Activated B cell treated with CpG ODN at 0.5 μM for 24 hours (primary cell): ENCODE data around the gene NR2F6. TPM values are rescaled to one million over a fixed set of nuclear protein-coding genes. Genes with fewer than 3 reads are reported as not detected.

Experiments
- ATAC-seq: fragments of 200-7000 bp; cut with Tn5 transposase; one replicate; pipeline ENCODE4 v1.10.0; 2021; ENCODE audit warnings: low read depth, mild to moderate bottlenecking, moderate library complexity
- CTCF ChIA-PET: fragments of 350-600 bp; sonication (Branson Sonifier 250); formaldehyde crosslinking; loops from one replicate; lab custom pipeline; 2021; ENCODE audit warnings: antibody characterized with exemption; lab: Charles Lee
- POLR2A ChIA-PET: fragments of 350-600 bp; sonication (Branson Sonifier 250); formaldehyde crosslinking; loops from one replicate; lab custom pipeline; 2021; ENCODE audit warnings: antibody characterized with exemption; lab: Charles Lee
- DNase-seq: peaks from one replicate; pipeline ENCODE4 v3.0.0; 2022
- H3K27ac Mint-ChIP-seq: one replicate; pipeline ENCODE4 v1.8.0; 2020; ENCODE audit warnings: mixed read lengths
- H3K27me3 Mint-ChIP-seq: one replicate; pipeline ENCODE4 v1.8.0; 2021; ENCODE audit warnings: mixed read lengths
- H3K36me3 Mint-ChIP-seq: one replicate; pipeline ENCODE4 v1.8.0; 2021; ENCODE audit warnings: low read depth, mixed read lengths
- H3K4me1 Mint-ChIP-seq: one replicate; pipeline ENCODE4 v1.8.0; 2021; ENCODE audit warnings: mixed read lengths
- H3K4me3 Mint-ChIP-seq: one replicate; pipeline ENCODE4 v1.8.0; 2020; ENCODE audit warnings: mild to moderate bottlenecking, mixed read lengths
- H3K9me3 Mint-ChIP-seq: one replicate; pipeline ENCODE4 v1.8.0; 2020; ENCODE audit warnings: mixed read lengths
- intact Hi-C: fragments of 100-400 bp; cut with micrococcal nuclease; formaldehyde crosslinking; loops from one replicate; pipeline ENCODE4 v1.15.1; 2024
- total RNA-seq: library from RNA; stranded (reverse); gene quantifications from 2 replicates; pipeline ENCODE4 v1.2.3, GENCODE V29; 2022
- TF ChIP-seq, protein P1 (sequence below): fragments of 200-600 bp; IDR thresholded peaks from one replicate; pipeline ENCODE4 v1.8.0; 2022; ENCODE audit warnings: antibody characterized with exemption, mild to moderate bottlenecking

The NR2F6 gene
- total RNA-seq, 1 donor from 2014 or later, result 4.3 TPM

DNA sequence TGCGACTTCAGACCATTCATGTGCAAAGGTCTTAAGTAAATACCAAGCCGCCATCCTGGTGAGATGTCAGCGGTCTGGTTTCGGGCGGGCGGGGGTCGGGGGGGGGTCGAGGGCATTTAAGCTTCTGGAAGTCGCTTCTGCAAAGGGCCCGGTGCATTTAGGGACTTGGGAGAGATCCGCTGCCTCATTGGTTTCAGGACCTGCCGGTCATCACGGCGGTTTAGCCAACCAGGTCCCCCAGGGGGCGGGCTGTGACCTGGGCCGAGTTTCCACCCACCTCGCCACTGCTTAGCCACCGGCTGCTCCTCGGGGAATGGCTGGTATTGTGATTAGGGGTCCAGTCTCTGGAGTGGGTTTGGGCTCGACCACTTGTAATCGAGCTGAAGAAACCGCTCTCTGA is 43.8 kb upstream of the NR2F6 start:
- ChIA-PET CTCF (interaction anchor here (0.9 kb wide), 1 partner anchor 10 kb away, joined by 3 read pairs; no protein-coding TSS in a partner anchor), POLR2A (interaction anchor here (0.6 to 2.7 kb wide), 6 partner anchors 8 to 492 kb away, joined by 3 to 5 read pairs (median 4); partner anchors contain the start of genes ABHD8 and DDA1)
- Mint-ChIP-seq H3K27ac (no peak overlapping the region), H3K36me3 (no peaks in the 10 kb centered on the region), H3K9me3 (no peaks in the 10 kb centered on the region), H3K4me3 (no peak overlapping the region), H3K27me3 (peaks cover 2% of the 10 kb centered on the region), H3K4me1 (peaks cover 10% of the 10 kb centered on the region)
- DNase-seq (peak; percentile 40), ATAC-seq (no peak)
- TF ChIP-seq, protein P1, sequence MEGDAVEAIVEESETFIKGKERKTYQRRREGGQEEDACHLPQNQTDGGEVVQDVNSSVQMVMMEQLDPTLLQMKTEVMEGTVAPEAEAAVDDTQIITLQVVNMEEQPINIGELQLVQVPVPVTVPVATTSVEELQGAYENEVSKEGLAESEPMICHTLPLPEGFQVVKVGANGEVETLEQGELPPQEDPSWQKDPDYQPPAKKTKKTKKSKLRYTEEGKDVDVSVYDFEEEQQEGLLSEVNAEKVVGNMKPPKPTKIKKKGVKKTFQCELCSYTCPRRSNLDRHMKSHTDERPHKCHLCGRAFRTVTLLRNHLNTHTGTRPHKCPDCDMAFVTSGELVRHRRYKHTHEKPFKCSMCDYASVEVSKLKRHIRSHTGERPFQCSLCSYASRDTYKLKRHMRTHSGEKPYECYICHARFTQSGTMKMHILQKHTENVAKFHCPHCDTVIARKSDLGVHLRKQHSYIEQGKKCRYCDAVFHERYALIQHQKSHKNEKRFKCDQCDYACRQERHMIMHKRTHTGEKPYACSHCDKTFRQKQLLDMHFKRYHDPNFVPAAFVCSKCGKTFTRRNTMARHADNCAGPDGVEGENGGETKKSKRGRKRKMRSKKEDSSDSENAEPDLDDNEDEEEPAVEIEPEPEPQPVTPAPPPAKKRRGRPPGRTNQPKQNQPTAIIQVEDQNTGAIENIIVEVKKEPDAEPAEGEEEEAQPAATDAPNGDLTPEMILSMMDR, result no peak
- intact Hi-C loops, result no loop called here

DNA sequence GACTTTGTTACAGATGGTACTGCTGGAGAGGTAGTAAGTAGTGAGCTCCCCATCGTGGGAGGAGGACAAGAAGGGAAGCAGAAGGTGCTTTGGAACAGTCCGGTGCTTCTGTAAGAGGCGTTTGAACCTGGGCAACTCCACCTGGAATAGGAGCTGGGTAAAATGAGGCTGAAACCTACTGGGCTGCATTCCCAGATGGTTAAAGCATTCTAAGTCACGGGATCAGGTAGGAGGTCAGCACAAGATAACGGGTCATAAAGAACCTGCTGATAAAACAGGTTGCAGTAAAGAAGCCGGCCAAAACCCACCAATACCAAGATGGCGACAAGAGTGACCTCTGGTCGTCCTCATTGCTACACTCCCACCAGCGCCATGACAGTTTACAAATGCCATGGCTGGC is 41.0 kb upstream of the NR2F6 start:
- POLR2A ChIA-PET, result interaction anchor here (1.5 kb wide), 1 partner anchor 20 kb away, joined by 3 read pairs; the partner anchor contains the start of gene BABAM1
- no peaks in the 10 kb centered on the region for H3K9me3 Mint-ChIP-seq
- no peak overlapping the region for H3K4me3 Mint-ChIP-seq
- peaks cover 2% of the 10 kb centered on the region for H3K27me3 Mint-ChIP-seq
- intact Hi-C loops, result no loop called here
- TF ChIP-seq, protein P1, result no peak
- no peak overlapping the region for H3K27ac Mint-ChIP-seq
- DNase-seq, result no peak
- H3K4me1 Mint-ChIP-seq, result peaks cover 13% of the 10 kb centered on the region
- H3K36me3 Mint-ChIP-seq, result no peaks in the 10 kb centered on the region
- no peak for ATAC-seq
- CTCF ChIA-PET, result no interaction called here

DNA sequence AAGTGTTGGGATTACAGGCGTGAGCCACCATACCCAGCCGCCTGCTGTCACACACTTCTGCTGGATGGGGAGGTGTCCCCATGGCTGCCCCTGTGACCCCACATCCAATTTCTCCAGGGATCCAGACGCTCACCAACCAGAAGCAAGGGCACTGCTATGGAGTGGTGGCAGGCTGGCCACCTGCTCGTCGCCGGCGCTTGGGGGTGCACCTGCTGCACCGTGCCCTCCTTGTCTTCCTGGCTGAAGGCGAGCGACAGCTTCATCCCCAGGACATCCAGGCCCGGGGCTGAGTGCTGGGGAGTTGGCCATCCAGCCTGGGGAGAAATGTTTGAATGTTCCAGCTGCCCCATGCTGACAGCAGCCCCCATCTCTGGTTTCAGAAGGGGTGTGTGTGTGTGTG is 40.5 kb upstream of the NR2F6 start:
- ChIA-PET POLR2A (interaction anchor here (0.9 to 1.5 kb wide), 2 partner anchors 17 to 19 kb away, joined by 3 read pairs; partner anchors contain the start of genes ABHD8 and BABAM1), CTCF (no interaction called here)
- Mint-ChIP-seq H3K27ac (no peak overlapping the region), H3K4me3 (no peak overlapping the region), H3K4me1 (peaks cover 16% of the 10 kb centered on the region), H3K27me3 (peaks cover 2% of the 10 kb centered on the region), H3K9me3 (no peaks in the 10 kb centered on the region), H3K36me3 (no peaks in the 10 kb centered on the region)
- TF ChIP-seq, protein P1, result no peak
- intact Hi-C loops, result no loop called here
- no peak for DNase-seq
- no peak for ATAC-seq

DNA sequence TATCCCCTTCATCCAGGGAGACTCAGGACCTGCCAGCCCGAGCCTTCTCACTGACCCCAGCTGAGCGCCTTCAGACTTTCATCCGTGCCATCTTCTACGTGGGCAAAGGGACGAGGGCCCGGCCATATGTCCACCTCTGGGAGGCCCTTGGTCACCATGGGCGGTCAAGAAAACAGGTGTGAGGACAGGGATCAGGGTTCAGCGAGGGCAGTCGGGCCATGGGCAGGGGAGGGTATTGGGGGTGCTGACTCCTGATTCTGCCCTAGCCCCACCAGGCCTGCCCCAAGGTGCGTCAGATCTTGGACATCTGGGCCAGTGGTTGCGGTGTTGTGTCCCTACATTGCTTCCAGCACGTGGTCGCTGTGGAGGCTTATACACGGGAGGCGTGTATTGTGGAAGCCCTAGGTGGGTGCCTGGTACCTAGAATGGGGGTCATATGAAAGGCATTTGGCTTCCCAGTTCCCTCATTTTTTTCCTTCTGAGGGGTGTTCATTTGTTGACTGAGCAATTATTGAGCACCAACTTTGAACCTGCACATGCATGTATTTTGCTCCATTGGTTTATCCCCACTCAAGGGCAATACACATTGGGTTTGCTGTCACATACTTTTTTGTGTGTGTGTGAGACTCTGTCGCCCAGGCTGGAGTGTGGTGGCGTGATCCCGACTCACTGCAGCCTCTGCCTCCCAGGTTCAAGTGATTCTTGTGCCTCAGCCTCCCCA is 39.9 kb upstream of the NR2F6 start:
- Mint-ChIP-seq H3K9me3 (no peaks in the 10 kb centered on the region), H3K36me3 (no peaks in the 10 kb centered on the region), H3K4me1 (peaks cover 17% of the 10 kb centered on the region), H3K27me3 (peaks cover 2% of the 10 kb centered on the region), H3K27ac (no peak overlapping the region), H3K4me3 (no peak overlapping the region)
- ATAC-seq (no peak), DNase-seq (no peak)
- TF ChIP-seq, protein P1, result no peak
- ChIA-PET POLR2A (interaction anchor here (0.9 to 1.5 kb wide), 2 partner anchors 18 to 19 kb away, joined by 3 read pairs; partner anchors contain the start of genes ABHD8 and BABAM1), CTCF (no interaction called here)
- intact Hi-C loops, result no loop called here

DNA sequence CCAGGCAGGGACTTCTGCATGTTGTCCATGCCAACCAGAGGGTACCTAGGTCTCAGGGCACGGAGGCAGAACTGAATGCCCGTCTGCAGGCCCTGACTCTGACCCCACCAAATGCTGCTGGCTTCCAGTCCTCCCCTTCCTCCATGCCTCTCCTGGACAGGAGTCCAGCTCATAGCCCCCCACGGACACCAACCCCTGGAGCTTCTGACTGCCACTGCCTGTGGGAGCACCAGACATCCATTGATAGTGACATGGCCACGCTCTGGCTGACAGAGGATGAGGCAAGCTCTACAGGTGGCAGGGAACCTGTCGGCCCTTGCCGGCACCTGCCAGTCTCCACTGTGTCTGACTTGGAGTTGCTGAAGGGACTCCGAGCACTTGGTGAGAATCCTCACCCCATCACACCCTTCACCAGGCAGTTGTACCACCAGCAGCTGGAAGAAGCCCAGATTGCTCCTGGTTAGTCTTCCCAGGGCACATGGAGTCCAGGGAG is 37.8 kb upstream of the NR2F6 start:
- CTCF ChIA-PET, result interaction anchor here (0.8 to 2.3 kb wide), 12 partner anchors 18 to 569 kb away, joined by 3 to 8 read pairs (median 4); no protein-coding TSS in a partner anchor
- peaks cover 3% of the 10 kb centered on the region for H3K36me3 Mint-ChIP-seq
- H3K9me3 Mint-ChIP-seq, result no peaks in the 10 kb centered on the region
- peaks cover 2% of the 10 kb centered on the region for H3K27me3 Mint-ChIP-seq
- peaks cover 12% of the 10 kb centered on the region for H3K4me1 Mint-ChIP-seq
- intact Hi-C loops, result loop anchor here (2.0 kb wide), 1 partner anchor 209 kb away; the partner anchor contains the start of genes HAUS8 and MYO9B
- no peak for DNase-seq
- TF ChIP-seq, protein P1, result no peak
- POLR2A ChIA-PET, result interaction anchor here (0.6 to 4.5 kb wide), 3 partner anchors 8 to 571 kb away, joined by 3 to 40 read pairs (median 3); partner anchors contain the start of gene BABAM1
- H3K27ac Mint-ChIP-seq, result no peak overlapping the region
- no peak for ATAC-seq
- no peak overlapping the region for H3K4me3 Mint-ChIP-seq
